CD4-positive, alpha-beta T cell treated with Interleukin-17A for 1 hour (primary cell): ENCODE data around the gene TIMM17A.
A peak's percentile ranks its signal among the peaks of the same experiment; 100 is the strongest.
"Not testable (repeated sequence)": the region's sequence is repeated elsewhere in the genome, so short reads cannot be mapped to it uniquely, and the experiment has no call there.

Source experiments
- DNase-seq: peaks from one replicate; pipeline ENCODE4 v3.0.0-alpha.2; 2020

The TIMM17A gene

DNA sequence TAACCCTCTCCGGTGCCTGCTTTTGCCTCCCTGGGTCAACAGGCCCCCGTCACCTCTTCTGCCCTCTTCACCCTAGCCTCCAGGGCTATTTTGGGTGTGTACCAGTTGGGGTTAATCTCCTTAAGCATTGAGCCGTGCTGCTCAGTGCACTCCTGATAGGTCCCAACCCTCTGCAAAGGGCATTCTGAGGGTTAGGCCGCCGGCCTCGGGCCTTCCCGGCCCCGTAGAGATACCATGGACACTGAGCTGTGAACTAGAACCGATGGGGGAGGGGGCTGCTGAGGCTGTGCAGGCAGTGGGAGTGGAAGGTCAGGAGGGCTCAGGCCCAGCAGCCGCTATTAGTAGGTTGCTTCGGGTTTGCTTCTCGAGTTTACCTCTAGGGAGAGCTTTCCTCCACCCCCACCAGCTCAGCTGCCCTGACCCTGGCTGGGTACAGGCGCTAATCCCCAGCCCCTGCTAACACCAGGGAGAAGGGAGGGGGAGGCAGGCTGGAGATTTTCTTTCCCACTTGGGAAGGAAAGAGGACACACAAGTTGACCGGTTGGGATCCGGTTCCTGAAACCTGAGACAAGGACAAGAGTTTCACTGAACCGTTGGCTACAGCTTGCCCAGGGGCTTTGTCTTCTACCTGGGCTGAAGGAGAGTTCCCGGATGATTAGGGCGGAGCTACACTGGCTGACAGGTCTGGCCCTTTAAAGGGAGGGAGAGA is 13.7 kb upstream of the TIMM17A start:
- no peak for DNase-seq

DNA sequence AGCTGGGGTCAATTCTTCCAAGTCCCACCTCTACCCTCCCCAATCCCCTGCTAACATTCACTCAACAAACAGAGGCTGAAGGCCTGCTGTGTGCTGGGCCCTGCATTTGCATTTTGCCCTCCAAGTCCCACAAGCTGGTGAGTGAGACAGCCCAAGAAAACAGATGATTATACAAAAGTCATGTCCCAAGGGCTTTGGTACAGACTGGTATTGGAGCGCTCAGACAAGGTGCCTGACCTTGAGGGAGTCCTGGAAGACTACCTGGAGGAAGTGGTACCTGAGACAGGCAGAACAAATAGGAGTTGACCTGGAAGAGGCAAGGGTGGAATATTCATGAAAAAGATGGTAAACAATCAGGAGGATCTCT is 13.2 kb upstream of the TIMM17A start:
- DNase-seq = no peak

DNA sequence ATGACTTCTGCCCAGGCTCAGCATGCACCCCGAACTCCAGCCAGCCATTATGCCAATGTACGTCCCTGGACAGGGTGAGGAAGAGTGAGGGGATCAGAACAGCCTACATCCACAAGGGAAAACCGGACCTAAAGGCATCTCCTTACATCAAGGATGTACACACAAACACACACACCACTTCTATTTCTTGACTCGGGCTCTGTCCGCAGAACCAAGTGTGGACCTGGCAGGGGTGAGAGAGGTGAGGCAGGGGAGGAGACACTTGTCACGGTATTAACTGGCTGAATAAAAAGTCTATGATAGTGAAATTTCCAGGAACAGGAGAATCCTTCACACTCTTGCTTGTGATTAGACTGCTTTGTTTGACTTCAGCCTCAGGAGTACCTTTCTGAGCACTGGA is 11.3 kb upstream of the TIMM17A start:
- no peak for DNase-seq

DNA sequence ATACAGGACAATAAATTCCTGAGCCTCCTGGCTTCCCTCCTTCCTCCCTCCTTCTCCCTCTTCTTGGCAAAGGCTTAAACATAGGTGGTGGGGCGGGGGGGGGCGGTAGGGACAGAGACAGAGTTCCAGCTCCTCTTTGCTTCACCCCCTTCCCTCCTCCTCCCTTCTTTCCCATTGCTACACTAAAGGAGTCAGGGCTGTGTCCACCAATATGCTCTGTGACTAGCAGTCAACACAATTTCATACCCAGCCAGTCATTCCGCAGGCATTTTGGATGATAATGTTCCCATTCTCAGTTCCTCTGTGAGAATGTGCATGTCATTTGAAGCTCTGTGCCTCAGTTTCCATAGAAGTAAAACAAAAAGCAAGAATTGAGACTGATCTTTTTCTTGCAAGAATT is 10.7 kb upstream of the TIMM17A start:
- DNase-seq = no peak

DNA sequence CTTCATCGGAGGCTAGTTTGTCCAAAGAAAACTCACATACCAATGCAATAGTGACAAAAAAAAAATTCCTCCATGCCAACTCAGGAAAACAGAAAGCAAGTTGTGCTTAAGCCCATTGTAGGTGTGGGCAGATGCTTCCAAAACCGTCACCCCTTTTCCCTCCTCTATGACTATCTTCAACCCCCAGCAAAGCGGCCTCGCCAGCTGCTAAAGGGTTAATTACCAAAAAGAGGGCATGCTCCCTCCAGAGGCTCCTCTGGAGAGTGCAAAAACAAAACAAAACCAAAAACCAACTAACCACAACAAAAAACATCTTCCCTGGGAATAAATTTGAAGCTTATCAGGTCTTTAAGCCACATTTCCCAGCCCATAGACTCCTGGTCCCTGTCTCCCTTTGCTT is 10.1 kb upstream of the TIMM17A start:
- no peak for DNase-seq

DNA sequence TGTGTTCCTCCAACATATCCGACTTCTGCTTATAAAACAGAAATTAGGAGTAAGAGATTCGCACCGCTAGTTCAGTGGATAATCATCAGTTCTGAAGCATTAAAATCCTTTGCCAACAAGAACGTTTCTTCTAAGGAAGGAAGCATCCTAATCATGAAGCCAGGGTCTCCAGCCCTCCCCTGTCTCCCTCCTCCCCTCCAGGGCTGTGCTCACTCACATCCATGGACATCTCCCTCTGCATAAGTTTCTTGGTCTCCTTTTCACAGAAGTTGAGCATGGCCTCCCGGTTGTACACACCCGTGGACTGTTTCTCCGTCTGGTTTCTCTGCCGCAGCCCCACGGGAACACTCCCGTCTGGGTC is 9.5 kb upstream of the TIMM17A start:
- DNase-seq = no peak

DNA sequence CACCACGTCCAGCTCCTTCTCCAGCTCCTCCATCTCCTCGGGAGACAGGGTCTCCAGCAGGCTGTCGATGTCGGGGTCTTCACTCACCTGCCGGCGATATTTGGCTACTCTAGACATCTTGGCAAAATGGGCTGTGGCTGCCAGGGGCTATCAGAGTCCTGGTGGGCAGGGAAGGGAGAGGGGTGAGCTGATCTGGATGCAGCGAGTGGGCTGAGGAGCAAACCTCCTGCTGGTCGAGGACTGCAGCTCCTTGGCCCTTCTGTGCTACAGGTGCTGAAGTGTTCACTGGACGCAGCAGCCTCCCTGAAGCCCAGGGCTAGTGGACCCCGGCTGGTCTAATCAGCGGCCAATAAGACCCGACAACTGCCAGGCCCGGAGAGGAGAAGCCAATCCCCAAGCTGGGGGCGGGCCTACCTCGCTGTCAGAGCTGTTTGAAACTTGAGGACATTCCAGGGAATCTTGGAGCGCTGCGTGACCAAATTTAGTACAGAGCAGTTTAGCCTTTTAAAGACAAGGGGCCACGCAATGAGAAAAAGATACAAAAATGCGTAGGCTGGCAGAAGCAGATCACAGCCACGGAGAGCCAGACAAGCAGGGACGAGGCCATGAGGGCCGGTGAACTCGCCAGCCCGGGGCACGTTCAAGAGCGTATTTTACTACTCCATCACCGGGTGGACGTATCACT is 8.9 kb upstream of the TIMM17A start, which contains the start of gene LMOD1:
Gene LMOD1, minus strand, starts transcription at position 325 of the 685 bp plus-strand sequence. Its CDS starts 208 bp downstream, at position 117.
- no peak for DNase-seq

DNA sequence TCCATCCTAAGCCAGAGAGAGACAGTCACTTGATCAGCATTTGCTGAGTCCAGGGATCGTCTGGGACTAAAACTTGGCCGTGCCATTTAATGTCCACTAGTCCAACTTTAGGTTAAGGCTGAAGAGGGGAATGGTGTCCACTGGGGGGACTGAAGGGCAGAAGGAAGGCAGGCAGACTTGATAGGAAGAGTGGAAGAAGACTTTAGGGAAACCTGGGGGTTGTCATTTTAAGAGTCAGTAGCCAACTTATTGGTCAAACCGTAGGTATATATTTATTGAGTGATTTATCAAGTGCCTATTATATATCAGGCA is 7.7 kb upstream of the TIMM17A start:
- no peak for DNase-seq

DNA sequence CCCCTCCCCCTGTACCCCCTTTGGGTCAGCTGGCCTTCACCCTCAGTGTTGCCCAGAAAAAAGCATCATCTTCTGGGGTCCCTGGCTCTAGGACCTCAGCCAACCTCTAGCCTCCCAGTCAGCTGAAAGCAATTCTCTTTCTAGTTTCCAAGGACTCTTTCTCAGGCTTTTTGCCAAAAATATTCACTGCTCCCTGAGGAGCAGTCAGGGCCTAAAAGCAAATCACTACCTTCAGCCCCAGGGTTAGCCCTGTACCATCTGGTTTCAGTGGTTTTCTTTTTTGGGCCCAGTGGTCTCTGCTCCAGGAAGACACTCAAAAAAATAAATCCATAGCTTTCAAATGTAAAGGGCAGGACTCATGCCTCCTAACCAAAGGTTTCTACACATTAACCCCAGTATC is 5.8 kb upstream of the TIMM17A start:
- no peak for DNase-seq

DNA sequence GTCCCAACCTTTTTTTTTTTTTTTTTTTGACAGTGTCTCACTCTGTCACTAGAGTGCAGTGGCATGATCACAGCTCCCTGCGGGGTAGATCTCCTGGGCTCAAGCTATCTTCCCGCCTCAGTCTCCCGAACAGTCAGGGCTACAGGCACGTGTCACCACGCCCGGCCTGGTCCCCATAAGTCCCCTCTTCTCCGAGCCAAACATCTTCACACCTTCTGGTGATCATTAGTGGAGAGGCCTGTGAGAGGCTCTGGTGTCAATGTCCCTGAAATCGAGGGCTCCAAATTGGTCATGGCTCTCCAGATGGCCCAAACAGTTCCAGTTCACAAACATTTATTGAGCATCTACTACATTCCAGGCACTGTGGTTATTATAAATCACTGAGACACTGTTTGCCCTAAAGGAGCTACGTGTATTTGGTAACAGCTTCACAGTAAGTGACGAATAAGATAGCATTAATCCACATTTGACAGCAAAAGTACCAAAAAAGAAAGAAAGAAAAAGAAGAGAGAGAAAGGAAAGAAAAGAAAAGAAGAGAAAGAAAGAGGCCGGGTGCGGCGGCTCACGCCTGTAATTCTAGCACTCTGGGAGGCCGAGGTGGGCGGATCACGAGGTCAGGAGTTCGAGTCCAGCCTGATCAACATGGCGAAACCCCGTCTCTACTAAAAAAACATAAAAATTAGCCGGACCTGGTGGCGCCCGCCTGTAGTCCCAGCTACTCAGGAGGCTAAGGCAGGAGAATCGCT is 867 bp upstream of the TIMM17A start:
- DNase-seq = no peak

DNA sequence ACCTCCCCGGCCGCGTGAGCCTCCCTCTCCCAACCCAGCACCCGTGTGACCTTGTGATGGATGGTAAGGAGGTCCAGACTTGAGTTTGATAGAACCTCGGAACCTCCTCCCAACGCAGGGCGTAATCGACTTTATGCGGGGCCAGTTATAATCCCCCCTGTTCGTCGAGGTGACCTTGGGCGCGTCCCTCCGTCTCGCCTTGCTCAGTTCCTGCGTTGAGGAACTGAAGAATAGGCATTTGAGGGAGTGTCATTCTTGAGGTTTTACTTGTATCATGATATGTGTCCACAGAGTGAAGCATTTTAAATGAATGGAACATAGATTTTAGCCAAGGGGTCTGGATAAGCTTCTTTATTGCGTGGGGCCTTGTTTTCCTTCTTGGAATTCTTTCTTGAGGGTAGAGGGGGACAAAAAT is 433 bp downstream of the TIMM17A start:
- DNase-seq = no peak

DNA sequence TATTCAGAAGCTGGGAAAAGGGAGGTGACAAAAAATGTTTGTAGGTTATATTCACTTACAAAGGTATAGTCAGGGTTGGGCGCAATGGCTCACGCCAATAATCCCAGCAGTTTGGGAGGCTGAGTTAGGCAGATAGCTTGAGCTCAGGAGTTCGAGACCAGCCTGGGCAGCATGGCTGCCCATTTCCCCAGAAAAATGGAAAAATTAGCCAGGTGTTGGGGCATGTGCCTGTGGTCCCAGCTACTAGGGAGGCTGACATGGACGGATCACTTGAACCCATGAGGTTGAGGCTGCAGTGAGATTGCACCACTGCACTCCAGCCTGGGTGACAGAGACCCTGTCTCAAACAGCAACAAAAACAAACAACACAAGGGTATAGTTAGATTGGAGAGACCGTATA is 3.0 kb downstream of the TIMM17A start:
- DNase-seq = no peak

DNA sequence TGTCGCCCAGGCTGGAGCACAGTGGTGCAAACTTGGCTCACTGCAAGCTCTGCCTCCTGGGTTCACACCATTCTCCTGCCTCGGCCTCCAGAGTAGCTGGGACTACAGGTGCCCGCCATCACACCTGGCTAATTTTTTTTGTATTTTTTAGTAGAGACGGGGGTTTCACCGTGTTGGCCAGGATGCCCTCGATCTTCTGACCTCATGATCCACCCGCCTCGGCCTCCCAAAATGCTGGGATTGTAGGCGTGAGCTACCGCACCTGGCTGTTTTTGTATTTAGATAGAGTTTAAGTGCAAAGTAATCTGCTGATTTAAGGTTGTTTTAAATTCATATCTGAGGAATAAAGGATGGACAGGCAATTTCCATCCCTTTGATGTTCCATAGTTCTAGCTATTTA is 7.1 kb downstream of the TIMM17A start:
- not testable (repeated sequence) for DNase-seq

DNA sequence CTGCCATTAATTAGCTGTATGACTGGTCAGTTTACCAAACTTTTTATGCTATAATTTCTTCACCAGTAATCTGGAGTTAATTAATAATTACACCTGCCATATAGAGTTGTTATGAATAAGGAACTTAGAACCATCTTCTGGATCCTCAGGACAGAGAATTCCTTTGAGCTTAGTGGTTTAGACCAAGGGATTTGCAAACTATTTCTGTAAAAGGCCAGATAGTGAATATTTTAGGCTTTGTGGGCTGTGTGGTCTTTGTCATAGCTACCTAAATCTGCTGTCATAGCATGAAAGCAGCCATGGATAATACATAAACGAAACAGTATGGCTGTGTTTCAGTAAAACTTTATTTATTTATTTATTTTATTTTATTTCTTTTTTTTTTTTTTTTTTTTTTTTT is 9.0 kb downstream of the TIMM17A start:
- DNase-seq = no peak

DNA sequence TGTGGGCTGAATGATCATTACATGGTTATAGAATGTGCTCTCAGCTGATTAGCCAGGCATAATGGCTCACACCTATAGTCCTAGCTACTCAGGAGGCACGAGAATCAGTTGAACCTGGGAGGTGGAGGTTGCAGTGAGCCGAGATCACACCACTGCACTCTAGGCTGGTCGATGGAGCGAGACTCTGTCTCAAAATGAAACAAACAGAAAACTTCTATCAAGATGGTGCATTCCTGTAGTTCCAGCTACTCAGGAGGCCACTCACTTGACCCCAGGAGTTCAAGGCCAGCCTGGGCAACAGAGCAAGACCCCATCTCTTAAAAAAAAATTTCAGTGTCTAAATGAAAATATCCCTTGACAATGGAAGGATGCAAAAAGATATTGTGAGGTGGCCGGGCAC is 10.9 kb downstream of the TIMM17A start:
- DNase-seq = no peak

DNA sequence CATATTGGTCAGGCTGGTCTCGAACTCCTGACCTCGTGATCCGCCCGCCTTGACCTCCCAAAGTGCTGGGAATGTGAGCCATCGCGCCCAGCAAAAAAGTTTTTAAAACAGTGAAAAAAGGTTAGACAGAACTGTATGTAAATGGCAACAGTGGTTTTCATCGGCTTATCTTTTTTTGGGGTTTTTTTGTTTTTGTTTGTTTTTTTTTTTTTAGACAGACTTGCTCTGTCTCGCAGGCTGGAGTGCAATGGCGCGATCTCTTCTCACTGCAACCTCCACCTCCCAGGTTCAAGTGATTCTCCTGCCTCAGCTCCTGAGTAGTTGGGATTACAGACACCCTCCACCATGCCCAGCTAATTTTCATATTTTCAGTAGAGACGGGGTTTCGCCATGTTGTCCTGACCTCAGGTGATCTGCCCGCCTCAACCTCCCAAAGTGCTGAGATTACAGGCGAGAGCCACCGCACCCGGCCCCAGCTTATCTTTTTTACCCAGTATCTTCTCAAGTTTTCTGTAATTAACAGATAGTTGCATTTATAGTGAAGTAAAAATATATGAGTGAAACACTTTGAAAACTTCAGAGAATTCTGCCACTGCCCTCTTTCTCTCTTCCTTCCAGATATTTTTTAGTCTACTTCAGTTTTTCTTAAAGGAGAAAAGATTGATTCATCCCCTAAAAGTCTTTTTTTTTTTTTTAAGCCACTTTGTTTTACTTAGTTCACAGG is 13.1 kb downstream of the TIMM17A start:
- no peak for DNase-seq

DNA sequence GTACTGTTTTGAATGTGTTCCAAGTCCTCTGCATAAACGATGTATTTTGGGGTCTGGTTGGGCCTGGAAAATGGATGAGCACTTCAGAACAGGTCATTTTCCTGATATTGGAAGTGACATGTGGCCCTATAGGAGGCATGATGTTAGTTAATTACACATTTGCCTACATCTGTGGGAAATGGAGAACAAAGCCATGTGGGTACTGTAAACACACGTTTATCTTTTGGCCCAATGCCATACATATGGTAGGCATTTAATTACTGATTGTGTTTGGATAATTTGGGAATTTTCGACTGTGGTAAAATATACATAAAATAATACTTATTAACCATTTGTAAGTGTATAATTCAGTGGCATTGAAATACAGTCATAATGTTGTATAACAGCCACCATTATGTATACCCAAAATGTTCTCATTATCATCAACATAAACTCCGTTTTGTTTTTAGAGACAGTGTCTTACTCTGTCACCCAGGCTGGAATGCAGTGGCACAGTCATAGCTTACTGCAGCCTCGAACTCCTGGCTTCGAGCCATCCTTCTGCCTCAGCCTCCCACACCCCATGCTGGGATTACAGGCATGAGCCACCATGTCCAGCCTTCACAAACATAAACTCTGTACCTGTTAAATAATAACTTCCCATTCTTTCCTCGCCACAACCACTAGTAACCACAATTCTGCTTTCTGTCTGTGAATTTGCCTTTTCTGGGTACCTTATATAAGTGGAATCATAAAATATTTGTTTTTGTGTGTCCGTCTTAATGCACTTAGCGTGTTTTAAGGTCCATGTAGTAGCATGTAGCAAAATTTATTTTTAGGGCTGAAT is 15.2 kb downstream of the TIMM17A start:
- no peak for DNase-seq

DNA sequence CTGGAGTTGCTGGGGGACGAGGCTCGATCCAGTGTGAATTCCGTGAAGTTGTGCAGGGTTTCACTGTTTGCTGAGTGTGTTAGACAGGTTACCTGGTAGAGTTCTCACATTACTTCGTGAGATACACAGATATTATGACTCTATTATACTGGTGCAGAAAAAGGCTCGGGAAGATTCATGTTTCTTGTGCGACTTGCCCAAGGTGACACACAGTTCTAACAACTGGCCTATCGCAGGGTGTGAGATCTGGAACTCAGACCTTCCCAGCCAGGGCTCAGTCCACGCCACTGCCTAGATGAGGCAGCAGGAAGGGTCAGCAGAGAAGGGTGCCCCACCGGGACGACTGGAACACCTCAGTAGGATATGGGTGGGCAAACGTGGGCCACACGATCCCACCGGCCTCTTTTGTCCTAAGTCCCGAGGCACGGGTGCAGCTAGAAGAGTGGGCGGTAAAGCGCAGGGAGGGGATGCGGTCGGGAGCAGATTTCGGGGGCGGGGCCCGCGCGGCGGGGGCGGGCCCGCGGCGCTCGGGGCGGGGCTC is 26.8 kb downstream of the TIMM17A start:
- peak; percentile 72 for DNase-seq

DNA sequence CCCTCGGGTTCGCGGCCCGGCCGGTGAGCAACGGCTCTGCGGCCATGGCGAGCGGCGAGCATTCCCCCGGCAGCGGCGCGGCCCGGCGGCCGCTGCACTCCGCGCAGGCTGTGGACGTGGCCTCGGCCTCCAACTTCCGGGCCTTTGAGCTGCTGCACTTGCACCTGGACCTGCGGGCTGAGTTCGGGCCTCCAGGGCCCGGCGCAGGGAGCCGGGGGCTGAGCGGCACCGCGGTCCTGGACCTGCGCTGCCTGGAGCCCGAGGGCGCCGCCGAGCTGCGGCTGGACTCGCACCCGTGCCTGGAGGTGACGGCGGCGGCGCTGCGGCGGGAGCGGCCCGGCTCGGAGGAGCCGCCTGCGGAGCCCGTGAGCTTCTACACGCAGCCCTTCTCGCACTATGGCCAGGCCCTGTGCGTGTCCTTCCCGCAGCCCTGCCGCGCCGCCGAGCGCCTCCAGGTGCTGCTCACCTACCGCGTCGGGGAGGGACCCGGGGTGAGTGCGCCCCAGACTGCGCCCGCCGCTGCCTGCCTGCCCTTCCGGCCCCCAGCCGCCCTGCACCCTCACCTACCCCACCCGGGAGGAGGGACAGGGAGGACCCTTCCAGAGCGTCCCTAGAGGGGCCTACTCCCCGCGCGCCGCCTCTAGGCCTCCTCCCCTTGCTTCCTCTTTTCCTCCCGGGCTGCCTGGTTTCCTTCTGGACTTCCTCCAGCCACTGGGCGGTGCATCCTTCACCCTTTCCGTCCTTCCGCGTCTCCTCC is 27.5 kb downstream of the TIMM17A start, which contains the start of gene RNPEP:
Gene RNPEP, plus strand, starts transcription at position 26 of the 757 bp plus-strand sequence. Its CDS starts 19 bp downstream, at position 45.
- DNase-seq = peak; percentile 57

DNA sequence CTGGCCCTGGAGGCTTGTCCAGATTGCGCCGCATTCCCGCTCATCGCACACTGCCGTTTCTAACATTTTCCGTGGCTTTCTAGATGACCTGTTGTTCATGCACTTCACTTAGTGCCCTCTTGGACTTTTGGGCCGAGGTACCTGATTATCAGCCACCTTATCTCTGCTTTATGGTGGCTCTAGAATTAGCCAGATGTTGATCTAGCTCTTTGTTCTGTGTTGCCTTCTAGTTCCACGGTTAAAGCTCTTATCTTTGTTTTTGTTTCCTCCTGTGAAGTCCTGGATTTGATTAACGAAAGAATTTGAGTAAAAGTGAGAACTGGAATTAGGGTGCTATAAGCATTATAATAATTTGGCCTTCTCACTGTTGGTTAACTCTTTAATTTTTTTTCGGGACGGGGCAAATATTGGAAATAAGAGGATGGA is 28.1 kb downstream of the TIMM17A start:
- DNase-seq = peak; percentile 30

DNA sequence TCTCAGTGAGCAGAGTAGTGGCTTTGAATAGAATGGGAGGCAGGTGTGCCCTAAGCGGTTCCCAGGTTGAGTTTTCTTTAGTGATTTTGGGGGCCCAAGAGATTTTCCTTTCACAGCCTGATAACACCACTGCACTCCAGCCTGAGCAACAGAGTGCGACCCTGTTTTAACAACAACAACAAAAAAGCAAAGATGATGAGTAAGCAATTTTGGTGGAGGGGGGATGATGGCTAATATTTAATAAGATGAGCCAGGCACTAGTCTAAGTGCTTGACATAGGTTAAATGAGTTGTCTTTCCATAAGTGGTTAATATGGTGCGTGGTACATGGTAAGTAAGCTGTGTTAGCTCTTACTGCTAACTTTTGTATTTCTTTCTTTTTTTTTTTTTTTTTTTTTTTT is 29.1 kb downstream of the TIMM17A start:
- no peak for DNase-seq
